Measurements from ENCODE around the gene U2AF1. TPM values are rescaled to one million over a fixed set of nuclear protein-coding genes. Genes with fewer than 3 reads are reported as not detected.

U2AF1 gene
- polyA plus RNA-seq = 0.13 and 2.5 TPM in 2 replicates

GRCh38 chr21:43106965-43107793 is at the start of gene U2AF1:
Gene U2AF1, minus strand, starts transcription at chr21:43107570. Its CDS starts 76 bp downstream, at chr21:43107494.

GRCh38 chr21:43075170-43076022 is 32.0 kb downstream of the U2AF1 start, which contains the start of gene CBS:
Gene CBS, minus strand, starts transcription at chr21:43075835. Its CDS starts 3,642 bp downstream, at chr21:43072193.

Other genes starting within 250 kb of the U2AF1 start
- gene WDR4, start 228.0 kb downstream of the U2AF1 start, polyA plus RNA-seq = 0.54 TPM in 1 of 2 replicates, not detected in the other
- gene NDUFV3, start 214.3 kb downstream of the U2AF1 start, polyA plus RNA-seq = 57.9 and 62.2 TPM in 2 replicates
- not detected in 2 replicates for gene ERVH48-1, start 181.9 kb downstream of the U2AF1 start, polyA plus RNA-seq
- gene PKNOX1, start 133.0 kb downstream of the U2AF1 start, polyA plus RNA-seq = 9.7 and 12.0 TPM in 2 replicates
- gene CBS, start 31.7 kb downstream of the U2AF1 start, polyA plus RNA-seq = 1.8 and 2.6 TPM in 2 replicates
- not detected in 2 replicates for gene CRYAA, start 61.4 kb upstream of the U2AF1 start, polyA plus RNA-seq

Data from Purkinje cell (primary cell).